ENCODE measurements around the gene MBD3L5.
"Not testable (repeated sequence)": the region's sequence is repeated elsewhere in the genome, so short reads cannot be mapped to it uniquely, and the experiment has no call there.

The MBD3L5 gene

GRCh38 chr19:7054635-7055368, 24.4 kb downstream of the MBD3L5 start:
- DNase-seq = not testable (repeated sequence)

DNA sequence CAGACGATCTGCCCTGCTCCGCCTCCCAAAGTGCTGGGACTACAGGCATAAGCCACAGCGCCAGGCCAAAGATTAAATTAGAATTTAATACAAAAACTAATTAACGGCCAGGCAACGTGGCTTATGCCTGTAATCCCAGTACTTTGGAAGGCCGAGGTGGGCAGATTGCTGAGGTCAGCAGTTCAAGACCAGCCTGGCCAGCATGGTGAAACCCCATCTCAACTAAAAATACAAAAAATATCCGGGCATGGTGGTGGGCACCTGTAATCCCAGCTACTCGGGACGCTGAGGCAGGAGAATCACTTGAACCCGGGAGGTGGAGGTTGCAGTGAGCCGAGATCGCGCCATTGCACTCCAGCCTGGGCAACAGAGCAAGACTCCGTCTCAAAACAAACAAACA, 25.3 kb downstream of the MBD3L5 start:
- not testable (repeated sequence) for DNase-seq

GRCh38 chr19:7056371-7056770, 26.0 kb downstream of the MBD3L5 start:
- DNase-seq = not testable (repeated sequence)

DNA sequence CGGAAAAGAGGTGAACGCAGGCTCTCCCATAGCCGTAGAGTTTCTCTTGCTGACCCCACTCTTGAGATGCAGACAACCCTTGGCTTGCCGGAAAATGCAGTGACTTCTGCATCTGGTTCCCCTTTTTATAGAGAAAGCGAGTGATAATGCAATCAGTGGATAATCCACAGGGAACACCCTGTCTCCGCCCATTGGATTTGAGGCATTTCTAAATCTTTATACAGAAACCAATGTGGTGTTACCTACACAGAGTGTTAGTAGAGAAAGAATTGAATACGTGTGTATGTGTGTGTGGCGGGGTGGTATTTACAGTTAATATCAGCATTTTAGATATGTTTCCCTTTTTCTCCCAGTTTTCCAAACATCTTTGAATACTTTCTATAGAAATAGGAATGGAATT, 28.2 kb downstream of the MBD3L5 start, which contains the start of gene MBD3L3:
TSS of gene MBD3L3 (minus strand) at position 101 of the 400 bp plus-strand sequence. CDS start at position 30, 71 bp downstream.
- DNase-seq = not testable (repeated sequence)

- not testable (repeated sequence) for DNase-seq
Measured at GRCh38 chr19:7059977-7060376, 29.6 kb downstream of the MBD3L5 start.

DNA sequence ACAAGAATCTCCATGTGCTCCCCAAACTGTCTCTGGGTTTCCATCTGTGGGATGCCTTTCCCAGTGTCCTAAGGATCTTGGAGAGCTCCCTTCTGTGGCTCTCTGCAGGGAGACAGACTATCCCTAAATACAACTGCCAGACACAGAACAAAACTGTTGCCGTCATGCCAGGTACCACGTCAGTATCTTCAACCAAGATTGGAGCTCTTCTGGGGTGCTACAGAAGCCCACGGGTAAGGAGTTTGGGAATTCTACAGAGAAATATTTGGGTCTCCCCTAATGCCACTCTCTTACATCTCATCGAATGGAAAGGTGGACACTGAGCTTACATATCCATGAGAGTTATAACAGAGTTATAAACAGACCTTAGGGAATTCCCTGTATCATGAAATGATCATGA, 33.0 kb downstream of the MBD3L5 start:
- DNase-seq = no peak

DNA sequence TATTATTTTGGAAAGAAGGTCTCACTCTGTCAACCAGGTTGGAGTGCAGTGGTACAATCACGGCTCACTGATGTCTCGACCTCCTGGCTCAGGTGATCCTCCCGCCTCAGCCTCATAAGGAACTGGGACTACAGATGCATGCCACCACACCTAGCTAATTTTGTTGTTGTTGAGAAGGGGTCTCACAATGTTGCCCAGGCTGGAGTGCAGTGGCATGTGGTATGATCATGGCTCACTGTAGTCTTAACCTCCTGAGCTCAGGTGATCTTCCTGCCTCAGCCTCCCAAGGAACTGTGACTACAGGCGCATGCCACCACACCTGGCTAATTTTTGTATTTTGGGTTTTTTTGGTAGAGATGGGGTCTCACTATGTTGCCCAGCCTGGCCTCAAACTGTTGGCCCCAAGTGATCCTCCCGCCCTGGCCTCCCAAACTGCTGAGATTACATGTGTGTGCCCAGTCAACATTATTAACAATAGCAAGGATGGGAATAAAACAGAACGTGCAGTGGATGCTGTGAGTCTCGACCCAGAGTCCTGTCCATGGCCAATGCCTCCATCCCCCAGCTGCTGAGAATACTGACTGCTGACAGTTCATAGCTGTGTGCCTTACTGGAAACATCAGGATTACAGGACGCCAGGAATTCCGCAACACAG, 33.5 kb downstream of the MBD3L5 start:
- no peak for DNase-seq

- not testable (repeated sequence) for DNase-seq
Measured at GRCh38 chr19:7067122-7067521, 36.7 kb downstream of the MBD3L5 start.

- no peak for DNase-seq
Measured at GRCh38 chr19:7067716-7068115, 37.3 kb downstream of the MBD3L5 start.

GRCh38 chr19:7068599-7068998, 38.2 kb downstream of the MBD3L5 start:
- no peak for DNase-seq

DNA sequence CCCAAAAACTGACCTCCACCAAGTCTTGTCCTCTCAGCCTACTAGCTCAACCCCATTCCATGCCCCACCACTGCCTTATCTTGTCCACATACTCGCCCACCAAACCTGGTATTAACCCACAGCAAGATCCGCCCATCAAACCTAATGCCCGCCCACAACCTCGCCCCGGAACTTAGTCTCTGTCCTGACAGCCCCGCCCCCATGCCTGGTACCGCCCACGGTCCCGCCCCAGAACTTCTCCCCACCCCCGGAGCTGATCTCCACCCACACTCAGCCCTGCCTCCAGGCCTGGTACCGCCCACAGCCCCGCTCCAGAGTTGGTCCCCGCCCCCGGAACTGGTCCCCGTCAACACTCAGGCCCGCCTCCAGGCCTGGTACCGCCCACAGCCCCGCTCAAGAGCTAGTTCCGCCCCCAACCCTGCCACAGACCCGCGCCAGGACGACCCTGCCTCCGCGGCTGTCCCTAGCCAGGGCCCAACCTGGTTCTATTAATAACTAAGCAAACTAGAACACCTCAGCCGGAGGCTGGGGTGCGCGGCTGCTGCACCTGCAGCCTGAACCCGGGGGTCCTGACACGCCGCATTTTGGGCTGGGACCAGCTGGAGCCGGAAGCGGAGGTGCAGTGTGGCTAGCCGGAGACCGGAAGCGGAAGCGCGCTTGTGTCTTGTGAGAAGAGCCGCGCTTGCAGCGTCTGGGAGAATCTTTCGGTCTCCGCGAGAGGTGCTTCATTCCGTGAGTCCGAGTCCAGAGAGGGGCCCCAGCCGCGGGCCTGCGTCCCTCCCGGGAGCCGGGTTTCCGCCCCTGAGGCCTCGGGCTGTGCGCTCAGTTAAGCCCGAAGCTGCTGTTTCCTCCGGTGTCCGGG, 38.9 kb downstream of the MBD3L5 start, which contains the start of gene ZNF557:
TSS of gene ZNF557 (plus strand) at position 662 of the 862 bp plus-strand sequence. CDS start 5,372 bp downstream, outside the sequence.
- DNase-seq = peak; percentile 95

GRCh38 chr19:7069904-7070226, 39.5 kb downstream of the MBD3L5 start:
- no peak for DNase-seq

DNA sequence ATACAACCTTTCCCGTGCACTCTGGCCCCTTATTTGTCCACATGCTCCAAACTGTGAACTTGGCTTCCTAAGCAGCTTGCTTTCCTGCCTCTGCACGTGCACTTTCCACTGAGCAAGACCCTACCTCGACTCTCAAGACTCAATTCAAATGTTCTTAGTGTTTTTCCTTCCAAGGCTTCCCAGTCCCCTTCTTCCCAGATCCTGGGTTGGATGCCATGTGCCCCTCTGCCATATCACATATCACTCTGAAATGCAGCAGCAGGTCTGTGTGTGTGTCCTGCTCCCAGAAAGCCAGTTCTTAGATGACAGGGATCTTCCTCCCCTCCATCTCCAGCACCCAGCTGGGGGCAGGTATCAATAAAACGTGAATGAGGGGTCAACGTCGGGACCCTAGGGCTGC, 42.2 kb downstream of the MBD3L5 start:
- no peak for DNase-seq

- no peak for DNase-seq
Measured at GRCh38 chr19:7074705-7075282, 44.4 kb downstream of the MBD3L5 start.

DNA sequence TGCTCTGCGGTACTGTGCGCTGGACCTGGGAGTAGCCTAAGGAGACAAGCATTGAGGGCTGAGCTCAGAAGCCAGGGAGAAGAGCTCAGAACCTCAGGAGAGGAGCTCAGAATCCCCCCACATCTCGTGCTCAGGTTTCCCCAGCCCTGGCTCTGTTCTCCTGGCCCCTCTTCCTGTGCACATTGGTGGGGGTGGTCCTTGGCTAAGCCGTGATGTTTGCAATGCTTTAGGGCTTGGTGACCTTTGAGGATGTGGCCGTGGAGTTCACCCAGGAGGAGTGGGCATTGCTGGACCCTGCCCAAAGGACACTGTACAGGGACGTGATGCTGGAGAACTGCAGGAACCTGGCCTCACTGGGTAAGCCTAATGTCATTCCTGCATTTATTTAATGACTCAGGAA, 45.8 kb downstream of the MBD3L5 start:
- DNase-seq = no peak

- no peak for DNase-seq
Measured at GRCh38 chr19:7078008-7078407, 47.6 kb downstream of the MBD3L5 start.

Measured in NCI-H1105 (cell line).